ENCODE results near the gene MAP3K20. TPM values are rescaled to one million over a fixed set of nuclear protein-coding genes. Genes with fewer than 3 reads are reported as not detected.

The MAP3K20 gene
- total and polyA plus RNA-seq, 10 of the 15 experiments (the other 5 are each of a cell fraction or from before 2014, with no cell fraction given), result 0.04 to 5.6 (median 2.3) TPM

DNA sequence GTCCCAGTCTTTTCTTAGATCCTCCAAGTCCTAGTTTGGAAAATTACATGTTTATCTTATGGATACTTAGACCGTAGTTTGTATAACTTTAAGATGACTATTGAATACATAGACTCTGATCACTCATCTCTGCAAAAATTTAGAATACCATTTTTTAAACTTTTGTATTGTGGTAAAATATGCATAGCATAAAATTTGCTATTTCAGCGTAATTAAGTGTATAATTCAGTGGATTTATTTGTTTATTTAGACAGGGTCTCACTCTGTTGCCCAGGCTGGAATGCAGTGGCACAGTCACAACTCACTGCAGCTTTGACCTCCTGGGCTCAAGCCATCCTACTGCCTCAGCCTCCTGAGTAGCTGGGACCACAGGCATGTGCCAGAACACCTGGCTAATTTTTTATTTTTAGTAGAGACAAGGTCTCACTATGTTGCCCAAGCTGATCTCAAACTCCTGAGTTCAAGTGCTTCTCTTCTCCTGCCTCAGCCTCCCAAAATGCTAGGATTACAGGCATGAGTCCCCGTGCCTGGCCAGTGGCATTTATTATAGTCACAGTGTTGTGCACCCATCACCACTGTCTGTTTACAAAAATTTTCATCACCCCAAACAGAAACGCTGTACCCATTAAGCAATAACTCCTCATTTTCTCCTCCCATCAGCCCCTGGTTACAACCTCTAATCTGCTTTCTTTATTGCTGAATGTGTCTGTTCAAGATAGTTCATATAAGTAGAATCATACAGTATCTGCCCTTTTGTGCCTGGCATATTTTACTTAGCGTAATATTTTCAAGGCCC, 90.0 kb downstream of the MAP3K20 start (continued):
- TF ChIP-seq, protein P1, sequence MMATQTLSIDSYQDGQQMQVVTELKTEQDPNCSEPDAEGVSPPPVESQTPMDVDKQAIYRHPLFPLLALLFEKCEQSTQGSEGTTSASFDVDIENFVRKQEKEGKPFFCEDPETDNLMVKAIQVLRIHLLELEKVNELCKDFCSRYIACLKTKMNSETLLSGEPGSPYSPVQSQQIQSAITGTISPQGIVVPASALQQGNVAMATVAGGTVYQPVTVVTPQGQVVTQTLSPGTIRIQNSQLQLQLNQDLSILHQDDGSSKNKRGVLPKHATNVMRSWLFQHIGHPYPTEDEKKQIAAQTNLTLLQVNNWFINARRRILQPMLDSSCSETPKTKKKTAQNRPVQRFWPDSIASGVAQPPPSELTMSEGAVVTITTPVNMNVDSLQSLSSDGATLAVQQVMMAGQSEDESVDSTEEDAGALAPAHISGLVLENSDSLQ (IDR thresholded peaks at IDR 0.05), result no peak
- no peak for TF ChIP-seq RCOR1 (conservative IDR thresholded peaks at IDR 0.05; ENCODE audit: low read depth, low read length)
- no peak for TF ChIP-seq REST (IDR thresholded peaks at IDR 0.05; ENCODE audit: low read depth, low read length)
- TF ChIP-seq USF2 (IDR thresholded peaks at IDR 0.05; ENCODE audit: borderline replicate concordance, low read depth, low read length), result no peak
- no peak for TF ChIP-seq SP1 (IDR thresholded peaks at IDR 0.05; ENCODE audit: low read depth, low read length)
- TF ChIP-seq TCF12 (IDR thresholded peaks at IDR 0.05; ENCODE audit: low read depth, low read length), result no peak
- no peak for TF ChIP-seq POLR2AphosphoS2 (IDR thresholded peaks at IDR 0.05; ENCODE audit: low read depth, low read length)
